ENCODE results near the gene NAV3. TPM values are rescaled to one million over a fixed set of nuclear protein-coding genes. Genes with fewer than 3 reads are reported as not detected.

Gene NAV3
- total RNA-seq, 1 donor from 2014 or later, result 16.5 TPM

- DNase-seq (ENCODE audit: extremely low read depth, low read depth, low spot score), result no peak
These were observed 149.0 kb downstream of the NAV3 start for GRCh38 chr12:77979597-77980250.

DNA sequence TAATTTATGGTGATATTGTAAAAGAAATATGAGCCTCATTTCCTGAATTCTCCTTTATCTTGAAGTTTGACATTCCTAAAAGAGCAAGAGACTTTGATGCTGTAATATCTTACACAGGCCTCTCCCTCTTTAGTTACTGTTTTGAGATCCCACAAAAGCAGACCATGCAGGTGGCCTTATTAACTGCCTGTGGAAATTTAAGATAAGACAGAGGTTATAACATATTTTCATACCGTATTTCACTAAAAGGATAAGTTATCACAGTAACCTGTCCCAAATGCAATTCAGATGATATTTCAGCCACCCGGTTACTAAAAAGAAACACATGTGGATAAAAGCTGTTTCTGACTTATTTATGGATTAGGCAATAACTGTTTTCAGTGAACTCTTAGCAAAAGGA, 150.1 kb downstream of the NAV3 start:
- DNase-seq (ENCODE audit: extremely low read depth, low read depth, low spot score), result no peak

GRCh38 chr12:77983859-77984258, 153.2 kb downstream of the NAV3 start:
- no peak for DNase-seq (ENCODE audit: extremely low read depth, low read depth, low spot score)

- DNase-seq (ENCODE audit: extremely low read depth, low read depth, low spot score), result no peak
These were observed 162.1 kb downstream of the NAV3 start for GRCh38 chr12:77992760-77993159.

DNA sequence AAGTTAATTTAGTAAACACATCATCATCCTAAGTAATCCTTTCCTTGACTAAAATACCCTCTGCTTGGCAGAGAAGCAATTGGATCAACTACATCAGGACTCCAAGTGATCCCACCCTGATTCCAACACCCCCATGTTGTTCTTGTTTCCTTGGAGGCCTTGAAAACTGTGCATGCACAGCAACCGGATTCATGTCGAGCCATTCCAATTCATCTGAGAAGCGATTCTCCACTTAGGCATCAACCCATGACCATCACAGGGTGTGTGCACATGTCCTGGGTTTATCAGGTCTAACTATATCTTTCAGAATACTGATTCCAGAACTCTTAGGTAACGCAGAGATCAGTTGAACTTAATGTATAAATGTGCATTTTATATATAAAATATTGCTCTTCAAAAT, 163.0 kb downstream of the NAV3 start:
- no peak for DNase-seq (ENCODE audit: extremely low read depth, low read depth, low spot score)

DNA sequence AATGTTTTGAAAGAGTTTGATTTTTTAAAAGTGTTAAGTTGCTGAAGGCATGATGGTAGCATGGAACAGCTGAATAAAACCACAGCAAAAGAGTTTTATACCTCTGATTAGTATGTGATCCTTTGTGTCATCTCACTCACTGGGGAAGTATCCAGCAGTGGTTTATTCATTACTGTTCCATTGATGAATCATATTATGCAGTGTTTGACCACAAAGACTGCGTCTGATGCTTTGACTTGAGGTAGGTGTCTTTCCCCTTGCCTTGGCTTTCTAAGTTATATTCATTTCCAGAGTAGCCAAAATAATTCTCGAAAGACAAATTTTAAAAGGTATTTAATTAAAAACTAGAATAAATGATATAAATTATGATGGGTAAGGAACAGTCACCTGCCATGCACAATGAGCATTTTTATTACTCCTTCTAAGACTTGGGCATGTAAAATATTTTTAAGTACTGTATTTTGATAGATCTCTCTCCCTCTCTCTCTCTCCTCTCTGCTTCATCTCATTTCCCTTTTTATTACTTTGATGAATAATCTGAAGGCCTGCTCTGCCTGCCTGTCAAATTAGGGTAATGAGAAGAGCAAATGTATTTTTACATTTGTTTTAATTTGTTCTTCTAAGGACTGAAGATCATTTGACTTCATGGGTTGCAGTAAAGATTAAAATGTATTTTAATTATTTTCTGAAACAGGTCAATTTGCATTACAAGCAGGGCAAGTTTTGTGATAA, 164.9 kb downstream of the NAV3 start:
- no peak for DNase-seq (ENCODE audit: extremely low read depth, low read depth, low spot score)

- no peak for DNase-seq (ENCODE audit: extremely low read depth, low read depth, low spot score)
These were observed 166.0 kb downstream of the NAV3 start for GRCh38 chr12:77996670-77997069.

DNA sequence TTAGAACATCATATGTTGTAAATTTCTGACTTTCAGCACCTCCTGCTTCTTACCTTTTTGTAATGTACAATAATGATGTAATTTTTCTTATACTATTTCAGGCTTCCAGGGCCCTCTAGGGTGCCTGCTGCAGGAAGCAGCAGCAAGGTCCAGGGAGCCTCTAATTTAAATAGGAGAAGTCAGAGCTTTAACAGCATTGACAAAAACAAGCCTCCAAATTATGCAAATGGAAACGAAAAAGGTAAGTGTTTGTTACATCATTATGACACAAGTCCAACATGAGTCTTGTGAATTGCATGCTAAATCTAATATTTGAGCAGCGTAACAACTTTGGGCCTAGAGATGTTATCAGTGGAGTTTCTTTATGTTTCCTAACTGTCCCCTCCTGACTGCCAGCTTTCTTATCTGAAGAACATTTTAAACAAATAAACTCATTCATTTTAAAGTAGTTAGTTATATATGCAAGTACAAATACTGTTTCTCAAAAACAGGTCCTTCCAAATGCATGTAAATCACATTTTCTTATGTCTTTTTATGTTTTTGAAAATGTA, 167.6 kb downstream of the NAV3 start:
- DNase-seq (ENCODE audit: extremely low read depth, low read depth, low spot score), result no peak

GRCh38 chr12:77999074-77999715, 168.5 kb downstream of the NAV3 start:
- DNase-seq (ENCODE audit: extremely low read depth, low read depth, low spot score), result no peak

DNA sequence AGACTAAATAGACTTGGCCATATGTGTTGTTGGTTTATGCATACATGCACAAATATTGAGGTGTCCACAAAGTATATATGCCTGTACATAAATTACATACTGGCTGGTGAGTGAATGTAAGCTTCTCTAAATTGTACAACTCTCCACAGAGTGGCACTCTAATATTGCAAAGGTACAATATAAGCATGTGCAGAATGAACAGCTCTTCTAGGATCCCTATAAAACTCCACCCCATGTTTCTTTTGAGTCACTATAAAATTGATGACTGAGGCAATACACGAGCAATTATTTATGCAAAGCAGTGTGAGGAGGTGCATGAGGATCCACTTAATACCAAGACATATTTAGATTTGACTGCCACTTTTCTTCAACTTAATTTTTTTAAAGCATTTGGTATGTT, 172.2 kb downstream of the NAV3 start:
- no peak for DNase-seq (ENCODE audit: extremely low read depth, low read depth, low spot score)

DNA sequence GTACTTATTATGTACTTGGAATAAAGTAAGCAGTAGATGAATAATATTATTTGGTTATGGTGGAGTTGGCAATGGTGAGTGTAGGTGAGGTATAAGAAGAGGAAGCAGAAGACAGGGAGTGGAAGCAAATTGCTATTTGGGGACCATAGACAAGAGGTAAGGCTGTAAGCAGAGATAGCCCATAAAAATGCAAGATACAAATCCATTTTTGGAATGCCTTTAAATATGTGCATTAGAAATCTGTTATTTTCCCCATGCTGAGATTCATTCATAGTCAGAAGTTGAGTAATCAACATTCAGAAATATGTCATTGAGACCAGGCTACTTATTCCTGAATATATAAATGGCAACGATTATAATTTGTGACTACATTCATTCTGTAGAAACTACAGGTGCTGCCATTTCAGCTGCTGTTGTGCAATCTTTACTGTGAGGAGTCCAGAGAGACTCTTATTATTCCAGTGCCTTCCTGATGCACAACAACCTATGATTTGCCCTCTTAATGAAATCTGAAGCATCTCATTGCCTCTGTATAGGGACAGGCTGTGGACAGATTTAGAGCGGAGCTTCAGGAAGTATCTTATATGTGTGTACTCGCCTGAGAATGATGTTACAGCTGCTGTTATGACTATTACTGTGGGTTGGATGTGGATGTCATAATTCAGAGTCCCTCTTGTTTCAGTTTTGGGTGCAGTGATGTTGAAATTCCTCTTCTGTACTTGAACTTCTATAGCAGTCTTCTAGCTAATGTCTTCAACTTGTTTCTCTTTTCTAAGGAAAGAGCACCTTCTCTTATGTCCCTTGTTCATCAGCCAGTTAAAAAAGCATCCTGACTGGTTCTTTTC, 173.8 kb downstream of the NAV3 start:
- no peak for DNase-seq (ENCODE audit: extremely low read depth, low read depth, low spot score)

DNA sequence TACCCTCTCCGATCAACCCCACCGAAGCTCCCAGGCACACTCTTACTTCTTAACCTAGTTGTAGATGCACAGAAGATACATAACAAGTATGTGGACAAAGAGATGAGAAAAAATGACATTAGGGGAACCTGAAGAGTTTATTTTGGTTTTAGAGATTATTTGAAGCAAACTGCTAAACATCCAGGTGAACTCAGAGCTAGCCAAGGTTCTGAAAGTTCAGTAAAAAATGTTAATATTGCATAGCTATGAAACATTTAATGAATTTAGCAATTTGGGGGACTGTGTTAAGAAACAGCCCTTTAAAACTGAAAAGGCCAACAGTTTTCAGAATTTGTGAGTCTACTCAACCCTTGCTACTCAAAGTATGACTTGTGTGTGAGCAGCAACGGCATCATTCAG, 174.4 kb downstream of the NAV3 start:
- no peak for DNase-seq (ENCODE audit: extremely low read depth, low read depth, low spot score)

DNA sequence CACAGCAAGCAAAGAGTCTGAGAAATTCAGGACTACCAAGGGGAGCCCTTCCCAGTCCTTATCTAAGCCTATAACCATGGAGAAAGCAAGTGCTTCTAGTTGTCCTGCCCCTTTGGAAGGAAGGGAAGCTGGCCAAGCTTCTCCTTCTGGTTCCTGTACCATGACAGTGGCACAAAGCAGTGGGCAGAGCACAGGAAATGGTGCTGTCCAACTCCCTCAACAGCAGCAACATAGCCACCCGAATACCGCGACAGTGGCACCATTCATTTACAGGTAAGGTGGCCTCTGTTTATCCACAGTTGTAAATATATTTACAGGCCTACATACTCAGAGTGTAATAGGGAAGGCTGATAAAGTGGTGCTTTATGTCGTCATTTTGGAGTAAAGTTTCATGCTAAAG, 176.5 kb downstream of the NAV3 start:
- DNase-seq (ENCODE audit: extremely low read depth, low read depth, low spot score), result no peak

DNA sequence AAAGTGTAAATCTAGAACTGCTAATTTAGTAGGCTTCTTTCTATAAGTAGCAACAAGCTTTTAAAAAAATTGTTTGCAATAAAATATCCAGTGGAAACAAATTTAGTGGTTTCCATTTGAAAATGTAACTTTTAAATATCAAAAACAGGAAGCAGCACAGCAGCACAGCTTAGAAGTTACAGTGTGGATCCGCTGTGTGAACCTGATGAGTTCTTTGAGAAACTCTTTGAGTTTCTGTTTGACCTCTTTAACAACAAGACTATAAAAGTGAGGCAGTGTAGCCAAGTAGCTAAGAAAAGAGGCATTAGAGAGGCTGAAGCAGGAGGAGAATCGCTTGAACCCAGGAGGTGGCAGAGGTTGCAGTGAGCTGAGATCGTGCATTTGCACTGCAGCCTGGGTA, 178.3 kb downstream of the NAV3 start:
- DNase-seq (ENCODE audit: extremely low read depth, low read depth, low spot score), result no peak

GRCh38 chr12:78018171-78018910, 187.6 kb downstream of the NAV3 start:
- no peak for DNase-seq (ENCODE audit: extremely low read depth, low read depth, low spot score)

DNA sequence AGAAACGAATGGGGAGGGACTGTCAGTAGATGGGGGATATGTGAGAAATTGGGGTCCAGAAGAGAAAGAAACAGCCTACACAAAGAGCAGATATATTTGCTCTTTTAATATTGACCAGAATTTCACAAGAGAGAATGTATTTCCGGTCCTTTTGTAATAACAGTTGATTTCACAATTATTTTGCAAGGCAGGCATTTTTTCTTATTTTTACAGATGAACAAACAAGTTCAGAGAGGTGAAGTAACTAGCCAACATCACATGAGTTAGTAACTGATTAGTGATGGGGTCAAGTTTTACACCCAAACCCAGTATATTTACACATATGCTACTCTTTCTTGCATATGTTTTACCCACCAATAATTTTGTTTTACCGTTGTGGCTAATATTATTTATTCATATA, 188.2 kb downstream of the NAV3 start:
- DNase-seq (ENCODE audit: extremely low read depth, low read depth, low spot score), result no peak

DNA sequence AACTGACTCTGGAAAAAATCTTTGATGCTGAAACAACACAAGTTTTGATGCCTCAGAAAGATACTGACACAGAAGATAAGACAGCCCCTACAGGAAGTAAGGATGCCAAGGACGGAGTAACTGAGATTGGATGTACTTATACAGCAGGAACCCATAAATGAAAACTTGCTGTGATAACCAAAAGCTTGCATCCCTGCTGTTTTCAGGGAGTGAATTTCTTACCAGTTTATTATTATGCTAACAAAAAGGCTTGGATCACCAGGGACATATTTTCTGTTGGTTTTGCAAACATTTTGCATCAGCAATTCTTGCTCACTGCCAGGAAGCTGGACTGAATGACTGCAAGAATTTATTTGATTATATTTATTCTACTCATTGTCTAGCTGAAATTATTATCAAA, 197.7 kb downstream of the NAV3 start:
- DNase-seq (ENCODE audit: extremely low read depth, low read depth, low spot score), result no peak

- no peak for DNase-seq (ENCODE audit: extremely low read depth, low read depth, low spot score)
These were observed 203.3 kb downstream of the NAV3 start for GRCh38 chr12:78034025-78034424.

DNA sequence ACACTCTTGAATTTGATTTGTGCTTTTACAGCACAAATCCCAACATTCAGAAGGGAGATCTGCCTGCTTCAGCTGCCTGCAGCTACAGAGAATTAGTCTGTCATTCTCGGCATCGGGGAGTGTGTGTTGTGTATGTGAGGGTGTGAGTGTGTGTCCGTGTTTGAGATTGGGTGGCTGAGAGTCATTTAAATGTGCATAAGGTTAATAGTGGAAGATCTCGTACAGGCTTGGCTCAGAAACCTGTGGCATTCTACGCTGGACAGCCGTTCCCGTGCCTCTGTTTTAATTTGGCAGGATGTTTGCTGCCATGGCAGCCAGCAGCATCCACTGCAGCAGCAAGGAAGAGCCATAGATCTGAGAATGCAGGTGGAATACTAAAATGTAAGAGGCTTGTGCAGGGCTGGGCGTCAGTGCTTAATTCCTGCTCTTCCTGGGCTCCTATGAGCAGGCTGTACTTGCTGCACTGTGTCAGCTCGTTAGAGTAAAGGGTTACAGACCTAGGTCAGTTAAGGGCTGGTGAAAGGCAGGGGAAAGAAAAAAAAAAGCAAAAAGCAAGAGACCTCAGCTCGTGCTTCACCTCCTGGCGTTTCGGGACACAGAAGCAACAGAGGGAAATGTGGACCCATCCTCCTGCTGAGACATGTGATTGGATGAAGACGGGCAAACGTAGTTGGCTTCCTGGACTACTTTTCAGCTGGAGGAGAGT, 205.4 kb downstream of the NAV3 start:
- no peak for DNase-seq (ENCODE audit: extremely low read depth, low read depth, low spot score)

DNA sequence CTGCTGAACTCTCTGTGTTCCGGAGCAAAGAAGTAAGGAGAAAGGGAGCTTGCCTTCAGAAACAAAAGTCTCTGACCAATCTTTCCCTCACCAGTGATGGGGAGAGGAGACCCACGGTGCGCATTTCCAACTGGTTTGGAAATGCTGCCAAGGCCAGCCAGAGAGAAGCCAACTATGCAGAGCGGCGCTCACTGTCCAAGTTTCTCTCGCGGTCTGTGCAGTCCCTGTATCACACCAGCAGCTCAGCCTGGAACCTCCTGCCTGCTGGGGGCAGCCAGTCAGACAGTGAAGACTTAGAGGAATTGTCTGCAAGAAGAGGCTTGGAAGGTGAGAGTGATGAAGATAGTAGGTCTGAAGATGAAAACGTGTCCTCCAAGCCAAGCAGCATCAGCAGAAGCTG, 206.2 kb downstream of the NAV3 start:
- DNase-seq (ENCODE audit: extremely low read depth, low read depth, low spot score), result no peak

All from glomerular endothelial cell (primary cell).